LNCAP (cell line): Measurements from ENCODE around the gene MT2A.

Source experiments
- CTCF ChIP-seq: fragments of 450-650 bp; IDR thresholded peaks from 2 replicates; pipeline ENCODE4 v1.5.1; 2017; ENCODE audit warnings: mild to moderate bottlenecking

MT2A gene

GRCh38 chr16:56589141-56590039 is 19.0 kb upstream of the MT2A start, which contains the start of gene MT3:
TSS of gene MT3 (plus strand) at chr16:56589528. CDS start at chr16:56589591, 63 bp downstream.
- no peak for TF ChIP-seq CTCF

- TF ChIP-seq CTCF, result no peak
Measured at GRCh38 chr16:56591377-56592060, 16.9 kb upstream of the MT2A start.

GRCh38 chr16:56593573-56594291 is 14.7 kb upstream of the MT2A start:
- no peak for TF ChIP-seq CTCF

- no peak for TF ChIP-seq CTCF
Measured at GRCh38 chr16:56594292-56594619, 14.1 kb upstream of the MT2A start.

GRCh38 chr16:56600398-56600999 is 7.9 kb upstream of the MT2A start:
- TF ChIP-seq CTCF, result peak; percentile 78

- no peak for TF ChIP-seq CTCF
Measured at GRCh38 chr16:56601325-56601724, 7.1 kb upstream of the MT2A start.

- peak; percentile 41; the same call in 1 of the 2 replicates for TF ChIP-seq CTCF
Measured at GRCh38 chr16:56603589-56603988, 4.8 kb upstream of the MT2A start.
